ENCODE results near the gene C3orf20. TPM values are rescaled to one million over a fixed set of nuclear protein-coding genes. Genes with fewer than 3 reads are reported as not detected.

C3orf20 gene
- total RNA-seq, 1 donor from 2014 or later: not detected

DNA sequence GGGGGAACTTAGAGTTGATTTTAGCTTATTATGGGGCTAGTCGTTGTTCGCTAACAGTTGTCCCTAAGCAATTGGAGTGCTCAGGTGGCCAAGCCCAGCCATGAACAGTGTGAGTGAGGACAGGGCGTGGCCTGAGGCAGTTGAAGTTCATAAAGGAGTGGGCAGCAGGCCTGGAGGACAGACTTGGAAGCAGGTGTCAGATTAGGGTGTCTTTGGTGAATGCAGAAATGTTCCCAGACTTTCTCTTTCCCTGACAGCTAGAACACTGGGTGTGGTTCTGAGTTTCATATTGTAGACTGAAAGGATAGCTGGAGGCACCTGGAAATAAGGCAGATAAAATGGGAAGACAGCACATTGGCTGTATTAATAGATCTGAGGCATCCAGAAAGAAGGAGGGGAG lies 84.0 kb downstream of the C3orf20 start:
- H3K9me3 ChIP-seq: no peaks in the 10 kb centered on the region
- no peaks in the 10 kb centered on the region for H3K36me3 ChIP-seq
- H3K4me3 ChIP-seq: no peak overlapping the region
- TF ChIP-seq, protein P1, sequence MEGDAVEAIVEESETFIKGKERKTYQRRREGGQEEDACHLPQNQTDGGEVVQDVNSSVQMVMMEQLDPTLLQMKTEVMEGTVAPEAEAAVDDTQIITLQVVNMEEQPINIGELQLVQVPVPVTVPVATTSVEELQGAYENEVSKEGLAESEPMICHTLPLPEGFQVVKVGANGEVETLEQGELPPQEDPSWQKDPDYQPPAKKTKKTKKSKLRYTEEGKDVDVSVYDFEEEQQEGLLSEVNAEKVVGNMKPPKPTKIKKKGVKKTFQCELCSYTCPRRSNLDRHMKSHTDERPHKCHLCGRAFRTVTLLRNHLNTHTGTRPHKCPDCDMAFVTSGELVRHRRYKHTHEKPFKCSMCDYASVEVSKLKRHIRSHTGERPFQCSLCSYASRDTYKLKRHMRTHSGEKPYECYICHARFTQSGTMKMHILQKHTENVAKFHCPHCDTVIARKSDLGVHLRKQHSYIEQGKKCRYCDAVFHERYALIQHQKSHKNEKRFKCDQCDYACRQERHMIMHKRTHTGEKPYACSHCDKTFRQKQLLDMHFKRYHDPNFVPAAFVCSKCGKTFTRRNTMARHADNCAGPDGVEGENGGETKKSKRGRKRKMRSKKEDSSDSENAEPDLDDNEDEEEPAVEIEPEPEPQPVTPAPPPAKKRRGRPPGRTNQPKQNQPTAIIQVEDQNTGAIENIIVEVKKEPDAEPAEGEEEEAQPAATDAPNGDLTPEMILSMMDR (IDR thresholded peaks at IDR 0.05): no peak
- H3K27ac ChIP-seq: no peak overlapping the region
- no peak for DNase-seq (ENCODE audit: low spot score in 2 of 2)
- no peaks in the 10 kb centered on the region for H3K4me1 ChIP-seq
- intact Hi-C loops (cut with DNase I): no loop called here
- no peaks in the 10 kb centered on the region for H3K27me3 ChIP-seq

DNA sequence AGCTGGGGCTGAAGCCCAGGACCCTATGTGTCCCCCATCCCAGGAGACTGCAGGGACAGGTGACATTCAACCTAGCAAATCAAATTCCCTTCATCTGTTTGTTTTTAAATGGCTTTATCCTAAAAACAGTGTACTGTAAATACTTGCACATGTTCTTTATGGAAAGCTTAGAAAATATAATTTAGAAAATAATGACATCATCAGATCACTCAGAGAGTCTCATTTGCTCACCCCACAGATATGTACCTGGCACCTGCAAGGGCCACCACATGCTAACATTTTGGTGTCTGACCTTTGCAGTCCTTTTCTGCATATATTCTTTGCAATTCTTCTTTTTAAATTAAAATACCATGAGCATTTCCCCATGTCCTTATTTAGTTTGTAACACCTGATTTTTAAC lies 85.2 kb downstream of the C3orf20 start:
- Histone ChIP-seq H3K36me3 (no peaks in the 10 kb centered on the region), H3K4me3 (no peak overlapping the region), H3K27me3 (no peaks in the 10 kb centered on the region), H3K27ac (no peak overlapping the region), H3K4me1 (no peaks in the 10 kb centered on the region), H3K9me3 (no peaks in the 10 kb centered on the region)
- TF ChIP-seq, protein P1 (IDR thresholded peaks at IDR 0.05): no peak
- intact Hi-C loops (cut with DNase I): no loop called here
- DNase-seq (ENCODE audit: low spot score in 2 of 2): no peak

DNA sequence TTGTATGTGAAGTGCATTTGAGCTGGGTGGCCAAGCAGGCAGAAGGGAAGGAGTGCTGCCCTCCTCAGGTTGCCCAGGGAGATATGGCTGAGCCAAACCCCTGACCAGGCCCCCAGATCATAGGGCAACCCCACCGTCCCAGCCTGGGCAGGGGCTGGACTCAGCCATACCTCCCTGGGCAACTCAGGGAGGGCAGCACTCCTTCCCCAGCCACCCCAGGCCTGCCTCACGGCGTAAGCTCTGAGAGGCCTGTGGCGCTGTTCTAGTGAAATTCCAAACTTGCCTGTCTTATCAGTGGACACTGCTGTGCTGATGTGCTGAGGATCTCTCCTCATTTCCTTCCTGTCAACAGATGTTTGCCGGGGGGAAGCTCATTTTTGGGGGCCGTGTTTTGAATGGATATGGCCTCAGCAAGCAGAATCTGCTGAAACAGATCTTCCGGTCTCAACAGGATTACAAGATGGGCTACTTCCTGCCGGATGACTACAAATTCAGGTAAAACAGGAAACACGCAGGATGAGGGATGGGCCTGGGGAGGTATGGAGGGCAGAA lies 86.3 kb downstream of the C3orf20 start:
- Histone ChIP-seq H3K9me3 (no peaks in the 10 kb centered on the region), H3K4me3 (no peak overlapping the region), H3K4me1 (no peaks in the 10 kb centered on the region), H3K36me3 (no peaks in the 10 kb centered on the region), H3K27me3 (no peaks in the 10 kb centered on the region), H3K27ac (no peak overlapping the region)
- TF ChIP-seq, protein P1 (IDR thresholded peaks at IDR 0.05): no peak
- intact Hi-C loops (cut with DNase I): no loop called here
- DNase-seq (ENCODE audit: low spot score in 2 of 2): no peak

DNA sequence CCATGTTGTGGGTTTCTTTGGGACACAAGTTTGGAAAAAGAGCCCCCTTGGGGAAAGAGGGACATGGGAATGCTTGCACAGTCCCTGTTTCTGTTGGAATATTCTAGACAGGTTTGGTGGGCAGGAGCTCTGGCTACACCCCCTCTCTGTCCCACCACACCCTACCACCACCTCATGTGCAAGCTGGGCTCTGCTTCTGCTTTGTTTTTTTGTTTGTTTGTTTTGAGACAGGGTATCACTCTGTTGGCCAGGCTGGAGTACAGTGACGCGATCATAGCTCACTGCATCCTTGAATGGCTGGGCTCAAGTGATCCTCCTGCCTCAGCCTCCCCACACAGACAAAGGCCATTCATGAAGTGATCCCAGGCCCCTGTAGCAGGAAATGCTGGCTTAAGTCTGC lies 86.9 kb downstream of the C3orf20 start:
- Histone ChIP-seq H3K27me3 (no peaks in the 10 kb centered on the region), H3K36me3 (no peaks in the 10 kb centered on the region), H3K4me3 (no peak overlapping the region), H3K4me1 (no peaks in the 10 kb centered on the region), H3K9me3 (no peaks in the 10 kb centered on the region), H3K27ac (no peak overlapping the region)
- DNase-seq (ENCODE audit: low spot score in 2 of 2): no peak
- TF ChIP-seq, protein P1 (IDR thresholded peaks at IDR 0.05): no peak
- intact Hi-C loops (cut with DNase I): no loop called here

DNA sequence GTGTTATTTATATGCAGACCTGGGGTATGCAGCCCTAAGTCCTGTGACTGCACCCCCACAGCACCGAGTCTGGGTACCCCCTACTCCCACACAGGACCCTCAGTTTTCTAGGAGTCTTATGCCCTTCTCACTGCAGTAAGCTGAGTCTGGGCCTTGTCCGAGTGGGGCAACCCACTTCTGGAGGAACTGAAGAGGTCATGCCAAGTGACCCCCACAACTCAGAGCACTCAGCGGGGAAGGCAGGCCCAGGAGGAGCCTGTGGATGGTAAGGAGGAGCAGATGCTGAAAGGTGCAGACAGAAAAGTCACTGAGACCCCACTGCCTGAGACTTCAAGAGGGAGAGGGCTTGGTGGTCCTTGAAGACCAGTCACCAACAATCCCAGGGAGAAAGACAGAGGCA lies 87.8 kb downstream of the C3orf20 start:
- intact Hi-C loops (cut with DNase I): no loop called here
- Histone ChIP-seq H3K9me3 (no peaks in the 10 kb centered on the region), H3K27ac (no peak overlapping the region), H3K27me3 (no peaks in the 10 kb centered on the region), H3K4me1 (no peaks in the 10 kb centered on the region), H3K4me3 (no peak overlapping the region), H3K36me3 (no peaks in the 10 kb centered on the region)
- DNase-seq (ENCODE audit: low spot score in 2 of 2): no peak
- TF ChIP-seq, protein P1 (IDR thresholded peaks at IDR 0.05): no peak

Data from ascending aorta (tissue), 2 donors.